ENCODE measurements around the gene PURB. TPM values are rescaled to one million over a fixed set of nuclear protein-coding genes. Genes with fewer than 3 reads are reported as not detected.
A peak's percentile ranks its signal among the peaks of the same experiment; 100 is the strongest.

Gene PURB
- total RNA-seq, 1 donor from 2014 or later: 26.0 TPM

DNA sequence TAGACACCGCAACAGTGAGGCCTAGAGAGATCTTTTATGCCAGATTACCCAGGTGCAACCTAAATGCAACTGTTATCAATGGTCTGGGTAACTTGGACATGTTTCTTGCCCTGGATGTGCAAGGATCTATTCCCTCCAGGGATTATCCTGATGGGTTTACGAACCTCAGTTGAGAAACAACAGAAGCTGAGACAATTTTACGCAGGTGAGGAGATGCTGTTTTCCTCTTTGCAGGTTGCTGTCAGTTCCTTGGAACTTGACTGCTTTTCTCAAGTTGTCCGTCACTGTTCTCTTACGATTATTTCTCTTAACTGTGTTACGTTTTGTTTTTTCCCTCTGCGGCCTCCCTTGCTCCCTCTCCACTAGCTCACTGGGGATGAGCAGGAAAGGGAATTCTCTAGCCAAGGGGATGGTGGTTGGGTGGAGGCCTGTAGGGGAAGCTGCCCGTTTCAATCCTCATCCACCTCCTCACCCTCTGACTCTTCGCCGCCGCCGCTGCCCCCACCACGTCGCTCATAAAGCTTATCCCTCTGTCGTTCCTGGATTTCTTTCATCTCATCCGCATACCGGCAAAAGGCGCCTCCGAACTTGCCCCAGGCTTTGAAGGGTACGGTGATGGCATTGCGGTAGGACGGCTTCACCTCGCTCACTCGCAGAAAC, 1.2 kb downstream of the PURB start:
- Histone ChIP-seq H3K4me1 (peaks cover 55% of the 10 kb centered on the region), H3K27me3 (no peaks in the 10 kb centered on the region), H3K4me3 (peak overlapping the region; percentile 94), H3K9me3 (no peaks in the 10 kb centered on the region), H3K36me3 (peaks cover 11% of the 10 kb centered on the region), H3K27ac (peak overlapping the region; percentile 97)
- DNase-seq: no peak
- ATAC-seq: no peak
- intact Hi-C loops (cut with DNase I): no loop called here
- TF ChIP-seq, protein P1, sequence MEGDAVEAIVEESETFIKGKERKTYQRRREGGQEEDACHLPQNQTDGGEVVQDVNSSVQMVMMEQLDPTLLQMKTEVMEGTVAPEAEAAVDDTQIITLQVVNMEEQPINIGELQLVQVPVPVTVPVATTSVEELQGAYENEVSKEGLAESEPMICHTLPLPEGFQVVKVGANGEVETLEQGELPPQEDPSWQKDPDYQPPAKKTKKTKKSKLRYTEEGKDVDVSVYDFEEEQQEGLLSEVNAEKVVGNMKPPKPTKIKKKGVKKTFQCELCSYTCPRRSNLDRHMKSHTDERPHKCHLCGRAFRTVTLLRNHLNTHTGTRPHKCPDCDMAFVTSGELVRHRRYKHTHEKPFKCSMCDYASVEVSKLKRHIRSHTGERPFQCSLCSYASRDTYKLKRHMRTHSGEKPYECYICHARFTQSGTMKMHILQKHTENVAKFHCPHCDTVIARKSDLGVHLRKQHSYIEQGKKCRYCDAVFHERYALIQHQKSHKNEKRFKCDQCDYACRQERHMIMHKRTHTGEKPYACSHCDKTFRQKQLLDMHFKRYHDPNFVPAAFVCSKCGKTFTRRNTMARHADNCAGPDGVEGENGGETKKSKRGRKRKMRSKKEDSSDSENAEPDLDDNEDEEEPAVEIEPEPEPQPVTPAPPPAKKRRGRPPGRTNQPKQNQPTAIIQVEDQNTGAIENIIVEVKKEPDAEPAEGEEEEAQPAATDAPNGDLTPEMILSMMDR (IDR thresholded peaks at IDR 0.05): no peak

GRCh38 chr7:44882899-44883298, 2.4 kb downstream of the PURB start:
- Histone ChIP-seq H3K4me1 (peaks cover 55% of the 10 kb centered on the region), H3K4me3 (peak overlapping the region; percentile 94), H3K27me3 (no peaks in the 10 kb centered on the region), H3K9me3 (no peaks in the 10 kb centered on the region), H3K27ac (no peak overlapping the region), H3K36me3 (peaks cover 11% of the 10 kb centered on the region)
- DNase-seq: no peak
- intact Hi-C loops (cut with DNase I): no loop called here
- TF ChIP-seq, protein P1 (IDR thresholded peaks at IDR 0.05): no peak
- no peak for ATAC-seq

GRCh38 chr7:44881610-44882009, 3.7 kb downstream of the PURB start:
- no peaks in the 10 kb centered on the region for H3K9me3 ChIP-seq
- no peaks in the 10 kb centered on the region for H3K27me3 ChIP-seq
- TF ChIP-seq, protein P1 (IDR thresholded peaks at IDR 0.05): no peak
- DNase-seq: no peak
- H3K27ac ChIP-seq: no peak overlapping the region
- peaks cover 11% of the 10 kb centered on the region for H3K36me3 ChIP-seq
- intact Hi-C loops (cut with DNase I): no loop called here
- H3K4me3 ChIP-seq: peak overlapping the region; percentile 94
- no peak for ATAC-seq
- H3K4me1 ChIP-seq: peaks cover 55% of the 10 kb centered on the region

DNA sequence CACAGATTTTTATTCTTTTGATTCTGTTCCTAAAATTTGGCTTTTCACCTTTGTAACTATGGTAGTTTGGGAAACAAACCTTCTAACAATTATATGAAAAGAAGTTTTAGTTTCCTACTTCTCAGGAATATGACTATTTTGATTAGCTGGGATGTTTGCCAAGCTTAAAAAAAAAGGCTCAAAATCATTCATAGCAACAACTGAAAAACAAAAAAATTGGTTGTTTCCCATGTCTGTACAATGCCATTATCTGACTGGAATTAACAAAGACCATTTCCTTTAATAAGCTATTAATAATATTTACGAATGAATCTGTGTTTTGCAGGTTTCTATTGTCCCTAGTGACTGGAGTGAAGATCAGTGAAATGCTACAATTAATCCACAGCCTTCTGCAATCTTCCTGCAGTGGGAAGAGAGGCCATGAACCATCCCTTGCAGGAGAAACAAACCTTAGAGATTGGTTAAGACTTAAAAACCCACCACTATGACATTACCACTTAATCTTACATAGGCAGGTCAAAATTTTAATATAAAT, 4.2 kb downstream of the PURB start:
- H3K4me3 ChIP-seq: peak overlapping the region; percentile 94
- peaks cover 54% of the 10 kb centered on the region for H3K4me1 ChIP-seq
- H3K27me3 ChIP-seq: no peaks in the 10 kb centered on the region
- ATAC-seq (no peak), DNase-seq (no peak)
- no peaks in the 10 kb centered on the region for H3K9me3 ChIP-seq
- no peak overlapping the region for H3K27ac ChIP-seq
- H3K36me3 ChIP-seq: peaks cover 11% of the 10 kb centered on the region
- intact Hi-C loops (cut with DNase I): no loop called here
- TF ChIP-seq, protein P1 (IDR thresholded peaks at IDR 0.05): no peak

GRCh38 chr7:44880317-44881018, 4.9 kb downstream of the PURB start:
- ATAC-seq (no peak), DNase-seq (no peak)
- intact Hi-C loops (cut with DNase I): no loop called here
- Histone ChIP-seq H3K9me3 (no peaks in the 10 kb centered on the region), H3K4me1 (peaks cover 50% of the 10 kb centered on the region), H3K4me3 (peak overlapping the region; percentile 94), H3K27me3 (no peaks in the 10 kb centered on the region), H3K27ac (no peak overlapping the region), H3K36me3 (peaks cover 11% of the 10 kb centered on the region)
- TF ChIP-seq, protein P1 (IDR thresholded peaks at IDR 0.05): no peak
